Skeletal muscle satellite cell (primary cell): ENCODE results near the gene TSPAN12.

ENCODE experiments used
- H3K27me3 ChIP-seq: 2 replicates; pipeline ENCODE4 v1.7.0; 2013; ENCODE audit warnings: low read length; ENCODE audit not compliant: control insufficient read depth, insufficient read depth
- H3K36me3 ChIP-seq: 2 replicates; pipeline ENCODE4 v1.7.0; 2013; ENCODE audit warnings: mild to moderate bottlenecking, control low read depth, low read length; ENCODE audit not compliant: insufficient read depth
- H3K4me1 ChIP-seq: 2 replicates; pipeline ENCODE4 v1.7.0; 2013; ENCODE audit warnings: low read length; ENCODE audit not compliant: control insufficient read depth, insufficient read depth
- H3K4me2 ChIP-seq: 2 replicates; pipeline ENCODE4 v1.7.0; 2013; ENCODE audit warnings: mild to moderate bottlenecking, low read length
- H3K4me3 ChIP-seq: 2 replicates; pipeline ENCODE4 v1.7.0; 2013; ENCODE audit warnings: low read length
- H3K9ac ChIP-seq: 2 replicates; pipeline ENCODE4 v1.7.0; 2013; ENCODE audit warnings: mild to moderate bottlenecking, low read depth, low read length, moderate library complexity
- H3K9me3 ChIP-seq: replicated peaks from 2 replicates; pipeline ENCODE4 v1.7.0; 2013; ENCODE audit warnings: mild to moderate bottlenecking, control low read depth, low read length

Gene TSPAN12

DNA sequence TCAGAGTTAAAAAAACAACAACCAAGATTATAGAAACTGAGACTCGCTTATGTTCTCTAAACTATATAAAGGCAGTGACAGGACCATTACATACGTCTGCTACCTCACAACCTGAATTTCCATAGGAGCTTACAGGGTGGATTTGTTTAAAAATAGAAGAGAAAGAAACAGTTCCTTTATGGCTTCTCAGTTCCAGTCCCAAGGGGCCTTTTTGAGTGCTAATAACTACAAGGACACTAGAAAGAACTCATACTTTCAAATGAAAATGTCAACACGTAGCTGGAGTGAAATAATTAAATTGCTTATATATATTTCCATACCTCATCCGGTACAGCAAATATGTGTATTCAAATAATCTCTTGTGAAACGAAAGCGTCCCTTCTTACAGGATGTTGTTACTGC is 19.7 kb downstream of the TSPAN12 start:
- no peaks in the 10 kb centered on the region for H3K9me3 ChIP-seq
- no peak overlapping the region for H3K4me3 ChIP-seq
- H3K9ac ChIP-seq: no peak overlapping the region
- H3K27me3 ChIP-seq: no peaks in the 10 kb centered on the region
- no peak overlapping the region for H3K4me2 ChIP-seq
- H3K4me1 ChIP-seq: peaks cover 7% of the 10 kb centered on the region
- H3K36me3 ChIP-seq: no peaks in the 10 kb centered on the region

- no peaks in the 10 kb centered on the region for H3K9me3 ChIP-seq
- H3K4me2 ChIP-seq: no peak overlapping the region
- no peak overlapping the region for H3K4me3 ChIP-seq
- H3K27me3 ChIP-seq: no peaks in the 10 kb centered on the region
- no peaks in the 10 kb centered on the region for H3K36me3 ChIP-seq
- H3K4me1 ChIP-seq: peaks cover 3% of the 10 kb centered on the region
- H3K9ac ChIP-seq: no peak overlapping the region
Measured at GRCh38 chr7:120837599-120837998, 20.3 kb downstream of the TSPAN12 start.

DNA sequence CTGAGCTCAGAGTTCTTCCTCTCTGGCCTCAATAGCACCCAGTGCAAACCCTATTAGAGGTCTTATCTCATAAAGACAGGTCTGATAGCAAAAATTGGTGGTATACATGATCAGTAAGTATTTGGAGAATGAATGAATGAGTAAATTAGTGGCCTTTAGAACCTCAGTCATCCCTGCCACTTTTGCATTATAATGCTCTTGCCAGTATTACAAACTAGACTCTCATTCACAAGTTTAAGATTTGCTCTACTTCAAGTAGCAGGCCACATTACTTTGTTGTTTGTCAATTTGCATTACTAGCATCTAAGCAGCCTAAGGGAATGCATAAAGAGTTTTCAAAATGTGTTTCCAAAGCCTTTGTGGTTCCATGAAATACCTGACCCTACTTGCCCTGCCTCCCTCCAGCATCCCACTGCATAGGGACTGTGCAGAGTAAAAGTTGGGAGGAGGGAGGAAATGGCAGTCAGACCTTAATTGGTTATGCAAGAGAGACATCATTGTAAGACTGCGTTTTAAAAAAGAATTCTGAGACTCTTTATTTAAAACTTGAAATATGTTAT is 21.3 kb downstream of the TSPAN12 start:
- Histone ChIP-seq H3K4me2 (no peak overlapping the region), H3K36me3 (no peaks in the 10 kb centered on the region), H3K9me3 (no peaks in the 10 kb centered on the region), H3K27me3 (no peaks in the 10 kb centered on the region), H3K4me3 (no peak overlapping the region), H3K4me1 (peaks cover 3% of the 10 kb centered on the region), H3K9ac (no peak overlapping the region)

- Histone ChIP-seq H3K4me1 (peaks cover 3% of the 10 kb centered on the region), H3K36me3 (no peaks in the 10 kb centered on the region), H3K4me2 (no peak overlapping the region), H3K9ac (no peak overlapping the region), H3K9me3 (no peaks in the 10 kb centered on the region), H3K27me3 (no peaks in the 10 kb centered on the region), H3K4me3 (no peak overlapping the region)
Measured at GRCh38 chr7:120834726-120835125, 23.2 kb downstream of the TSPAN12 start.

GRCh38 chr7:120833546-120833945 is 24.4 kb downstream of the TSPAN12 start:
- no peak overlapping the region for H3K4me3 ChIP-seq
- H3K36me3 ChIP-seq: no peaks in the 10 kb centered on the region
- no peaks in the 10 kb centered on the region for H3K9me3 ChIP-seq
- no peak overlapping the region for H3K9ac ChIP-seq
- no peak overlapping the region for H3K4me2 ChIP-seq
- peaks cover 3% of the 10 kb centered on the region for H3K4me1 ChIP-seq
- no peaks in the 10 kb centered on the region for H3K27me3 ChIP-seq

GRCh38 chr7:120832803-120833202 is 25.1 kb downstream of the TSPAN12 start:
- H3K27me3 ChIP-seq: no peaks in the 10 kb centered on the region
- H3K9ac ChIP-seq: no peak overlapping the region
- H3K4me3 ChIP-seq: no peak overlapping the region
- no peaks in the 10 kb centered on the region for H3K36me3 ChIP-seq
- peaks cover 3% of the 10 kb centered on the region for H3K4me1 ChIP-seq
- no peaks in the 10 kb centered on the region for H3K9me3 ChIP-seq
- no peak overlapping the region for H3K4me2 ChIP-seq

DNA sequence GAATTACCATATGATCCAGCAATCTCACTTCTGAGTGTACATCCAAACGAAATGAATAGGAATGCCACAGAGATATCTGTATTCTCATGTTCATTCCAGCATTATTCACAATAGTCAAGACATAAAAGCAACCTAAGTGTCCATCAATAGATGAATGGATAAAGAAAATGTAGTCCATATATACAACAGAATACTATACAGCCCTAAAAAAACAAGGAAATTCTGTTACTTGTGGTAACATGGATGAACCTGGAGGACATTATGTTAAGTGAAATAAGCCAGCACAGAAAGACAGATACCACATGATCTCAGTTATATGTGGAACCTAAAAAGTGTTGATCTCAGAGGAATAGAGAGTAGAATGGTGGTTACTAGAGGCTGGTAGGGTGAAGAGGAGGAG is 26.7 kb downstream of the TSPAN12 start:
- H3K9me3 ChIP-seq: no peaks in the 10 kb centered on the region
- H3K4me2 ChIP-seq: no peak overlapping the region
- H3K4me1 ChIP-seq: peaks cover 3% of the 10 kb centered on the region

GRCh38 chr7:120829487-120829886 is 28.5 kb downstream of the TSPAN12 start:
- Histone ChIP-seq H3K4me1 (peaks cover 7% of the 10 kb centered on the region), H3K36me3 (no peaks in the 10 kb centered on the region), H3K9me3 (no peaks in the 10 kb centered on the region), H3K9ac (no peak overlapping the region), H3K4me3 (no peak overlapping the region), H3K27me3 (no peaks in the 10 kb centered on the region), H3K4me2 (no peak overlapping the region)

More for the DNA sequence above, 26.7 kb downstream of the TSPAN12 start:
- Histone ChIP-seq H3K27me3 (no peaks in the 10 kb centered on the region), H3K36me3 (no peaks in the 10 kb centered on the region), H3K4me3 (no peak overlapping the region), H3K9ac (no peak overlapping the region)

DNA sequence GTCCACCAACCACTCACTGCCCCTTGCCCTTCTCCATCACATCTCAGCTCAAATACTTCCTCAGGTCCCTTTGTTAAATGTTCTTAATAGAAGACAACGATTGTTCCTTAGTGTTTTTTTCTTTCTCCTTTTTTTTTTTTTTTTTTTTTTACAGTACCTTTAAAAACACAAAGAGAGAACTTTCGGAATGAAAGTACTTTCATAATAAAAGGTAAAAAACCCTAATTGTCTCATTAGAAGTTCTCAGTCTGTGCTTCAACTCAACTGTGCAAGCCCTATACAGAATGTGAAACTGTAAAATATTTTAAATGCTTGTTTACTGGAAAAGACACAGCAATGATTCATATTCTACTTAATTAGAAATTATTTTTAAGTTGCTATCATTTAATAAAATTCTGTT is 29.4 kb downstream of the TSPAN12 start:
- H3K4me1 ChIP-seq: peaks cover 5% of the 10 kb centered on the region
- H3K9ac ChIP-seq: no peak overlapping the region

DNA sequence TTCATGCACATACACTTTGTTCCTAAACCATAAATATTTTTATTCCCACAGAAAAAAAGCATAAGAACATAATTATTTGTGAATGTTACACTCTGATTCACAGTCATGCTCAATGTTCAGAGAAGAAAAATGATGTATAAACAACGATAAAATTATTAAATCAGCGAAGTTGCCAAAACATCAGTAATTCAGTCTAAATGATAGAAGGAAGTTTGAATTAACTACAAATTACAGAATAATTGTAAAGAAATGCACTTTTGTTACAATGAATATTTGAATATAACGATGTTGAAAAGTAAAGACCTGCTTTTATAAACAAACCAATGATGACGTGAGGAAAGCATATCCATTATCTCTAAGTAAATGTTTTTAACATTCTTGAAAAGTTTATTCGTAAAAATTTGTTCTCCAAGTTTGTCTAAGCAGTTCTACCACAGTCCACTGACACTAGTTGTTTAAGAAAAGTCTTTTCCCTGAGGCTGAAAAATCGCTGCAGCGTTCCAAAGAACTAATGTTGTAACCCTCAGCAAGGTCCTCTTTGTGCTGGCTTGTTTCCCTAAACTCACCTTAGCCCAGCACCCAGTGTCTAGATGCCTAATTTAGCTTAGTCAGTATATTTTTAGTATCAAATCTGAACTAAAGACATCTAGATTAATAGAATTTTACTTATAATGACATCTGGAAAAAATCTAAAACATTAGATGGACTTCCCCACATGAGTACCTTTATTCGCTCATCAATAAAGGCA is 30.4 kb downstream of the TSPAN12 start:
- H3K27me3 ChIP-seq: no peaks in the 10 kb centered on the region
- peaks cover 4% of the 10 kb centered on the region for H3K4me1 ChIP-seq
- no peaks in the 10 kb centered on the region for H3K9me3 ChIP-seq
- H3K9ac ChIP-seq: no peak overlapping the region
- no peak overlapping the region for H3K4me3 ChIP-seq
- H3K36me3 ChIP-seq: no peaks in the 10 kb centered on the region
- H3K4me2 ChIP-seq: no peak overlapping the region

More for the DNA sequence above, 29.4 kb downstream of the TSPAN12 start:
- no peak overlapping the region for H3K4me3 ChIP-seq
- no peaks in the 10 kb centered on the region for H3K9me3 ChIP-seq
- H3K36me3 ChIP-seq: no peaks in the 10 kb centered on the region
- no peaks in the 10 kb centered on the region for H3K27me3 ChIP-seq
- no peak overlapping the region for H3K4me2 ChIP-seq

DNA sequence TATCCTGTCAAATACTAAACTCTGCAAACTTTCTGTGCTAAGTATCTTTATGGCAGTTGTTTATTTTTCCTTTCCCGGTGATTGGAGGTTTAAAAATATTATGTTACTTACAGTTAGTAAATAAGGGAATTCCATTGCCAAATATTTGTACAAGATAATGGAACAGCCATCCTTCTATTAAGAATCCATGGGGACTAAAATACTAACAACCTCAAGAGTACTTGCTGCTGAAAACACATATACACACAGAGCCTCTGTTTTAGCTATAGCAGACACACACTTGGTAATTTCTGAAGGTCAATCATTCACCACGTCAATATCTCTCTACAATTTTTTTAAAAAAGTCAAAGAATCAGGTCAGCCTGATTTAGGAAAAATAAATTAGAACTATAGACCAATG is 32.4 kb downstream of the TSPAN12 start:
- no peaks in the 10 kb centered on the region for H3K9me3 ChIP-seq
- no peaks in the 10 kb centered on the region for H3K36me3 ChIP-seq
- H3K4me3 ChIP-seq: no peak overlapping the region
- H3K4me1 ChIP-seq: peaks cover 4% of the 10 kb centered on the region
- H3K4me2 ChIP-seq: no peak overlapping the region
- H3K27me3 ChIP-seq: no peaks in the 10 kb centered on the region
- H3K9ac ChIP-seq: no peak overlapping the region

- no peak overlapping the region for H3K4me3 ChIP-seq
- no peaks in the 10 kb centered on the region for H3K27me3 ChIP-seq
- H3K4me2 ChIP-seq: no peak overlapping the region
- H3K9ac ChIP-seq: no peak overlapping the region
- H3K4me1 ChIP-seq: peaks cover 4% of the 10 kb centered on the region
- no peaks in the 10 kb centered on the region for H3K9me3 ChIP-seq
- no peaks in the 10 kb centered on the region for H3K36me3 ChIP-seq
Measured at GRCh38 chr7:120825152-120825551, 32.8 kb downstream of the TSPAN12 start.
